IMR-90 (cell line): ENCODE measurements around the gene MEIKIN. TPM values are rescaled to one million over a fixed set of nuclear protein-coding genes. Genes with fewer than 3 reads are reported as not detected.

ENCODE experiments used
- ATAC-seq: fragments of 200-7000 bp; cut with Tn5 transposase; 2 replicates; pipeline ENCODE4 v1.9.1; 2020; ENCODE audit warnings: low read depth, mild to moderate bottlenecking, moderate library complexity
- BruUV-seq: library from RNA; stranded (reverse); fragments of 400-500 nt; replicated peaks from 2 replicates; lab custom pipeline; 2021; lab: Mats Ljungman, UMichigan
- CTCF ChIA-PET: fragments of 300-600 bp; formaldehyde crosslinking; extraction: SDS; loops from one replicate; lab custom pipeline; 2021; ENCODE audit warnings: antibody characterized with exemption; lab: Yijun Ruan, JAX
- POLR2A ChIA-PET: fragments of 300-600 bp; sonication (Branson Sonifier 250); formaldehyde crosslinking; loops from one replicate; lab custom pipeline; 2022; ENCODE audit warnings: antibody characterized with exemption; ENCODE audit not compliant: unreplicated experiment; lab: Charles Lee
- DNase-seq: peaks from one replicate; pipeline ENCODE4 v3.0.0; 2013
- H2AFZ ChIP-seq: replicated peaks from 2 replicates; pipeline ENCODE3; 2013; ENCODE audit warnings: low read length, mild to moderate bottlenecking; ENCODE audit not compliant: poor library complexity
- H2AK5ac ChIP-seq: 2 replicates; pipeline ENCODE4 v1.6.1; 2013; ENCODE audit warnings: low read depth, low read length, inconsistent platforms
- H2AK9ac ChIP-seq: replicated peaks from 2 replicates; pipeline ENCODE3; 2013; ENCODE audit warnings: mild to moderate bottlenecking, low read depth, low read length, moderate library complexity; ENCODE audit not compliant: poor library complexity
- H2BK120ac ChIP-seq: 2 replicates; pipeline ENCODE4 v1.6.1; 2013; ENCODE audit warnings: low read depth, low read length, inconsistent platforms
- H2BK15ac ChIP-seq: 3 replicates; pipeline ENCODE4 v1.6.1; 2013; ENCODE audit warnings: low read depth, low read length, inconsistent platforms
- H2BK20ac ChIP-seq: 2 replicates; pipeline ENCODE4 v1.6.1; 2013; ENCODE audit warnings: low read depth, mild to moderate bottlenecking, inconsistent platforms, low read length, moderate library complexity
- H2BK5ac ChIP-seq: 2 replicates; pipeline ENCODE4 v1.6.1; 2013; ENCODE audit warnings: mild to moderate bottlenecking, low read depth, low read length, inconsistent platforms; ENCODE audit not compliant: poor library complexity, severe bottlenecking
- H3K14ac ChIP-seq: replicated peaks from 2 replicates; pipeline ENCODE4 v1.6.1; 2013; ENCODE audit warnings: low read depth, low read length, inconsistent platforms
- H3K18ac ChIP-seq: 2 replicates; pipeline ENCODE4 v1.6.1; 2013; ENCODE audit warnings: low read depth, low read length, control low read depth
- H3K23ac ChIP-seq: 2 replicates; pipeline ENCODE4 v1.6.1; 2013; ENCODE audit warnings: low read depth, low read length, inconsistent platforms
- H3K27ac ChIP-seq: 2 replicates; pipeline ENCODE4 v1.5.1; 2013; ENCODE audit warnings: mild to moderate bottlenecking, control low read depth, low read length; ENCODE audit not compliant: insufficient read depth
- H3K27me3 ChIP-seq: 2 replicates; pipeline ENCODE4 v1.6.1; 2013; ENCODE audit warnings: low read length; ENCODE audit not compliant: control insufficient read depth, insufficient read depth
- H3K36me3 ChIP-seq: 2 replicates; pipeline ENCODE4 v1.6.1; 2013; ENCODE audit warnings: low read length, mixed read lengths; ENCODE audit not compliant: control insufficient read depth, insufficient read depth
- H3K4ac ChIP-seq: 2 replicates; pipeline ENCODE4 v1.6.1; 2013; ENCODE audit warnings: low read depth, low read length, inconsistent platforms
- H3K4me1 ChIP-seq: 2 replicates; pipeline ENCODE4 v1.6.1; 2013; ENCODE audit warnings: low read length, mixed read lengths; ENCODE audit not compliant: control insufficient read depth, insufficient read depth
- H3K4me2 ChIP-seq: 2 replicates; pipeline ENCODE4 v1.6.1; 2013; ENCODE audit warnings: low read depth, mild to moderate bottlenecking, control low read depth, low read length, moderate library complexity
- H3K4me3 ChIP-seq: 2 replicates; pipeline ENCODE4 v1.5.1; 2013; ENCODE audit warnings: low read depth, mild to moderate bottlenecking, control low read depth, low read length, moderate library complexity; ENCODE audit not compliant: insufficient read depth
- H3K56ac ChIP-seq: 2 replicates; pipeline ENCODE4 v1.6.1; 2013; ENCODE audit warnings: low read length, inconsistent platforms; ENCODE audit not compliant: insufficient read depth; ENCODE audit errors: extremely low read depth
- H3K79me1 ChIP-seq, 2 experiments: 2 replicates each; pipeline ENCODE4 v1.6.1; 2013; ENCODE audit warnings: low read length in 2 of 2, inconsistent platforms in 1 of 2, low read depth in 1 of 2
- H3K9ac ChIP-seq: 2 replicates; pipeline ENCODE4 v1.6.1; 2013; ENCODE audit warnings: low read depth, low read length, control low read depth
- H3K9me1 ChIP-seq: 2 replicates; pipeline ENCODE4 v1.6.1; 2013; ENCODE audit warnings: low read length, inconsistent platforms; ENCODE audit not compliant: insufficient read depth
- H3K9me3 ChIP-seq: 2 replicates; pipeline ENCODE4 v1.6.1; 2013; ENCODE audit warnings: low read length; ENCODE audit not compliant: control insufficient read depth, insufficient read depth
- H4K20me1 ChIP-seq: 2 replicates; pipeline ENCODE4 v1.6.1; 2013; ENCODE audit warnings: low read length, inconsistent platforms; ENCODE audit not compliant: insufficient read depth
- H4K5ac ChIP-seq: 2 replicates; pipeline ENCODE4 v1.6.1; 2013; ENCODE audit warnings: mild to moderate bottlenecking, low read depth, low read length, control low read depth
- H4K8ac ChIP-seq, 2 experiments: 2 replicates each; pipeline ENCODE4 v1.6.1; 2013; ENCODE audit warnings: low read depth in 2 of 2, low read length in 2 of 2, control low read depth in 1 of 2, inconsistent platforms in 1 of 2
- H4K91ac ChIP-seq: 2 replicates; pipeline ENCODE4 v1.6.1; 2013; ENCODE audit warnings: low read depth, low read length, inconsistent platforms; ENCODE audit not compliant: insufficient read depth
- POLR2A ChIP-seq: IDR thresholded peaks from 2 replicates; pipeline ENCODE4 v1.6.1; 2012; ENCODE audit warnings: mild to moderate bottlenecking, low read depth, low read length
- RFX5 ChIP-seq: IDR thresholded peaks from 2 replicates; pipeline ENCODE4 v1.8.0; 2012; ENCODE audit warnings: low read depth, mild to moderate bottlenecking, low read length, moderate library complexity
- WGBS, 2 experiments: methylation state at CpG; one replicate each; pipeline versions ENCODE4 v1.1.5 to v1.1.7; 2013; ENCODE audit warnings: missing lambda C conversion rate in 2 of 2; ENCODE audit not compliant: insufficient read length in 1 of 2; ENCODE audit errors: extremely low coverage in 2 of 2; 5-methylcytosine and 5-hydroxymethylcytosine counted together
- dilution Hi-C: fragments of 300-500 bp; cut with HindIII; formaldehyde crosslinking; loops from one replicate; pipeline ENCODE4 v1.14.3; 2018; ENCODE audit warnings: low sequenced_read_pairs; ENCODE audit not compliant: unreplicated experiment
- in situ Hi-C: fragments of 300-500 bp; cut with MboI; formaldehyde crosslinking; loops from 3 replicates; pipeline ENCODE4 v1.14.3; 2019; ENCODE audit warnings: low sequenced_read_pairs, inconsistent platforms, mixed read lengths
- intact Hi-C: fragments of 100-400 bp; cut with micrococcal nuclease; formaldehyde crosslinking; loops from 2 replicates; pipeline ENCODE4 v1.10.0; 2022
- polyA plus RNA-seq, 3 experiments: library from polyadenylated mRNA; depleted of rRNA; stranded (reverse); fragments of >200 nt; gene quantifications; 2 replicates each; pipeline ENCODE4 v1.2.3, GENCODE V29; 2012; ENCODE audit warnings: low replicate concordance in 1 of 3
- total RNA-seq: library from RNA; depleted of rRNA; stranded (reverse); fragments of >200 nt; gene quantifications from 2 replicates; pipeline ENCODE4 v1.2.3, GENCODE V29; 2012
- TF ChIP-seq, protein P1 (sequence below): fragments of 150-350 bp; IDR thresholded peaks from 2 replicates; pipeline ENCODE4 v1.6.1; 2017; ENCODE audit warnings: mild to moderate bottlenecking, antibody characterized with exemption, low read length, low read depth

Gene MEIKIN
- total and polyA plus RNA-seq, 2 of the 4 experiments (the other 2 are of a cell fraction) = not detected

DNA sequence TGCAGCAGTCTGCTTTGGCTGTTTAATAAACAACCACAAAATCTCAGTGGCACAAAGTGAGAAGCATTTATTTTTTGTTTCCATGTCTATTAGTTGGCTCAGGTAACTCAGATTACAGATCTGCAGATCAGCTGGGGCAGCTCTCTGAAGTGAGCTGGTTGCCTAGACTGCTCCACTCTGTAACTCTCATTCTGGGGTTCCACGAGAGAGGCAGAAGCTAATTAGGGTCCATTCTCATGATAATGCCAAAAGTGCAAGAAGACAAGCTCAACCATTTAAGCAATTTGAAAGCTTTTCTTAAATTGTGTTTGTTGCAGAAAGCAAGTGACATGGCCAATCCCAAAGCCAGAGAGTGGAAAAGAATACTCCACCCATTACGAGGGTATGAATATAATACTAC lies 13.2 kb downstream of the MEIKIN start:
- H2BK120ac ChIP-seq = no peak overlapping the region
- no peak overlapping the region for H2BK20ac ChIP-seq
- no peak overlapping the region for H2AK9ac ChIP-seq
- no peak overlapping the region for H3K14ac ChIP-seq
- H4K20me1 ChIP-seq = no peaks in the 10 kb centered on the region
- no peaks in the 10 kb centered on the region for H3K36me3 ChIP-seq
- H3K9me3 ChIP-seq = no peaks in the 10 kb centered on the region
- no peaks in the 10 kb centered on the region for H3K4me1 ChIP-seq
- intact Hi-C loops = no loop called here
- no peak overlapping the region for H3K18ac ChIP-seq
- DNase-seq (no peak), ATAC-seq (no peak)
- no peak overlapping the region for H2AFZ ChIP-seq
- in situ Hi-C loops = no loop called here
- H4K91ac ChIP-seq = no peak overlapping the region
- H3K9me1 ChIP-seq = no peaks in the 10 kb centered on the region
- H3K56ac ChIP-seq = no peak overlapping the region
- no peaks in the 10 kb centered on the region for H3K79me1 ChIP-seq
- H2BK15ac ChIP-seq = no peak overlapping the region
- no peak overlapping the region for H3K4ac ChIP-seq
- H3K27ac ChIP-seq = no peak overlapping the region
- no CpG with 5 or more reads among the region's 2 CpGs for WGBS, 2 experiments
- H3K4me2 ChIP-seq = no peak overlapping the region
- no peak overlapping the region for H4K8ac ChIP-seq
- TF ChIP-seq, protein P1, sequence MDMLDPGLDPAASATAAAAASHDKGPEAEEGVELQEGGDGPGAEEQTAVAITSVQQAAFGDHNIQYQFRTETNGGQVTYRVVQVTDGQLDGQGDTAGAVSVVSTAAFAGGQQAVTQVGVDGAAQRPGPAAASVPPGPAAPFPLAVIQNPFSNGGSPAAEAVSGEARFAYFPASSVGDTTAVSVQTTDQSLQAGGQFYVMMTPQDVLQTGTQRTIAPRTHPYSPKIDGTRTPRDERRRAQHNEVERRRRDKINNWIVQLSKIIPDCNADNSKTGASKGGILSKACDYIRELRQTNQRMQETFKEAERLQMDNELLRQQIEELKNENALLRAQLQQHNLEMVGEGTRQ = no peak
- TF ChIP-seq POLR2A (no peak), RFX5 (no peak)
- H3K27me3 ChIP-seq = no peaks in the 10 kb centered on the region
- H4K5ac ChIP-seq = no peak overlapping the region
- no TSS peak for BruUV-seq
- no peak overlapping the region for H3K4me3 ChIP-seq
- dilution Hi-C loops = no loop called here
- POLR2A ChIA-PET = no interaction called here
- no peak overlapping the region for H2AK5ac ChIP-seq
- H3K23ac ChIP-seq = no peak overlapping the region
- H2BK5ac ChIP-seq = no peak overlapping the region
- CTCF ChIA-PET = interaction anchor here (0.6 kb wide), 1 partner anchor 694 kb away, joined by 3 read pairs; no protein-coding TSS in a partner anchor
- no peak overlapping the region for H3K9ac ChIP-seq
